Hematopoietic multipotent progenitor cell (in vitro differentiated cells): ENCODE measurements around the gene P3H2. TPM values are rescaled to one million over a fixed set of nuclear protein-coding genes. Genes with fewer than 3 reads are reported as not detected.

Source experiments
- DNase-seq, 3 donors: peaks; one replicate each; pipeline ENCODE4 v3.0.0-alpha.2; 2011 to 2015; ENCODE audit warnings: low read depth in 2 of 3, low spot score in 2 of 3
- total RNA-seq: library from RNA; depleted of rRNA; stranded (reverse); fragments of >200 nt; gene quantifications from one replicate; pipeline ENCODE4 v1.2.3, GENCODE V29; 2012

Gene P3H2
- total RNA-seq, 1 donor = under 0.01 TPM

DNA sequence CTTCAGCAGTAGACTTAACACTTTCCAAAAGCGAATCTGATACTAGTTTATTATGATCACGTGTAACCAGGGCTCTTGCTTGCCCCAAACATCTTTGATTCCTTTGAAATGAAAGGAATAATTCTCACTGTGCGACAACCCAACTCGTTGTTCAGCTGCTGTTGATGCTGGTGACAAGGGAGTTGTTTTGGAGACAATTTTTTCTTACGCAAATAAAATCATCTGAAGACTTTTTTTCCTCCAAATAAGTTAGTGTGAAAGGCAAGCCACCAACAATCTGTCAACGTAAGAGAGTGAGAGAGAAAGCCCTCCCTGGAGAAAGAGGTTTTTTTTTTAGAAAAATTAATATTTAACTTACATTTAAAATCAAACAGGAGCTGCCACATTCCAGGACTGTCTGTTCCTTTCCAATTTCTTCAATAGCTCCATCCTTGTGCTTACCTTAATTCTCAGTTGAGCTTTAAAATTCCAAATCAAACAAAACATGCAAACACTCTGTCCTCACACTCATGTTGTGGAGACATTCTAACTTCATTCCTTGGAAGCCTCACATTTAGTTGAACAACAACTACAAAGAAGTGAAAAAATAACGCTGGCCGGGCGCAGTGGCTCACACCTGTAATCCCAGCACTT, 4.9 kb upstream of the P3H2 start:
- DNase-seq = no peak

DNA sequence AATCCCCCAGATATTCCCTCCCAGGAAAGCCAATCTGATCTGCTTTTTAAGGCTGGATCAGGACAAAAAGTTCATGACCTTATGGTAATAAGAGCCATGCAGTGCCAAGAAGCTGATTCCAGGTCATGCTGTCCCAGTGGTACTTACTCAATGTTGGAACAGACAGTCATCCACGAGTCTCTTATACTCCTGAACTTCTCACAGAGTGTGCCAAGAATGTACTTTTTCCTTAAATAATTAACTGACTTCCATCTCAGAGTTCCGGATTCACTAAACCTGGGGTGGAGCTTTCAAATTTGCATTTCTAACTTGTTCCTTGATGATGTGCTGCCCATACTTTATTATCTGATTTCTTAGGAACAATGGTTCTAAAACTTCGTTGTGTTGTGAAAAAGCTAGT, 3.4 kb upstream of the P3H2 start:
- no peak for DNase-seq

DNA sequence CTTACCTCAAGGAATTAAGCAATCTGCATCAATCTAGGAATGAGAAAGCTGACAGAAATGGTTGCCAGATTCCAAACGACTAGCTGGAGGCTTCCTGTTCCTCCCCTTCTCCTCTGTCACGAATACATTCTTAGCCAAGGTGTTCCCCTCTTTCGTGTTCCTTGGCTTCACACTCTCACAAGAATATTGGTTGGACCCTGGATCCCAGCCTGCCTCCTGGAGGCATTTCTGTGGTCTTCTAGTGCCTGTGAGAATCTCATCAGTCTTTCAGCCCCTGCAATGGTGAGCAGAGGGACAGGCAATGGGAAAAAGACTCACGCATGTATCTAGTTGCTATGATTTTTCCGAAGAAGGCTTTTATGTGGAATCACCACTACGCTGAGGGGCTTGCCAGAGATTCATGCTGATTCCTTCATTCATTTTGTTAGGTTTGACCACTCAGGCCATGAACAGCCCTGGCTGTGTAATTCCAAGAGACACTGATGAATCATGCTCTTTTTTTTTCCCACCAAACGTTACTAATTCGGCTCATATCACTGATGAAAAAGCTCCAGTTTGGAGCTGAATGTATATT, 1.6 kb upstream of the P3H2 start:
- no peak for DNase-seq

DNA sequence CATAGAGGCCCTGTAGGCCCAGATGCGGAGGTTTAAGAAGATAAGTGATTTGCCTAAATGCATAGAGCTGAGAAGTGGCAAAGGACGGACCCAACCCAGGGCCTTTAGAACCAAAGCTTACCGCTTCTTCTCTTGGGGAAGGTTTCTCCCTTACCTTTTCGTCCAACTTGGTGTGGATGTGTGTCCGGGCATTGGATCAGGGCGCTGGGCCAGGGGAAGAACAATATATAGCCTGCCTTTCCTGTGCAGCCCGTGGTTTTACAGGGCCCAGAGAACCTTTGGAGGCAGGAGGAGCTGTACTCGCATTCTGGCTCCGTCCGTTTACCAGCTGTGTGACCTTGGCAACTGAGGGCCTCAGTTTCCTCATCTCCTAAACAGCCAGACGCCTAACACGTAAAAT, 686 bp upstream of the P3H2 start:
- no peak for DNase-seq

DNA sequence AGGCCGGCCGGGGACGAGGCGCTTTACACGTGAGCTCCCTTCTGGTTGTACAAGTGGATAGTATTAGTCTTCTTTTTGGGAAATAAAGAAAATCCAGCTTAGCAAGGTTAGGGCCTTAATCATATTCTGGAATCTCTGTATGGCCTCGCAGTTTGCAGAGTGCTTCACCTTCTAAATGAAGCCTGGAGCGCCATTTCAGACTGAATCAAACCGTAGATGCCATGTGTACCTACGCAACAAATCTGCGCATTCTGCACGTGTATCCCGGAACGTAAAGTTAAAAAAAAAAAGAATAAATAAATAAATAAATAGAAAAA, 322 bp upstream of the P3H2 start:
- no peak for DNase-seq

DNA sequence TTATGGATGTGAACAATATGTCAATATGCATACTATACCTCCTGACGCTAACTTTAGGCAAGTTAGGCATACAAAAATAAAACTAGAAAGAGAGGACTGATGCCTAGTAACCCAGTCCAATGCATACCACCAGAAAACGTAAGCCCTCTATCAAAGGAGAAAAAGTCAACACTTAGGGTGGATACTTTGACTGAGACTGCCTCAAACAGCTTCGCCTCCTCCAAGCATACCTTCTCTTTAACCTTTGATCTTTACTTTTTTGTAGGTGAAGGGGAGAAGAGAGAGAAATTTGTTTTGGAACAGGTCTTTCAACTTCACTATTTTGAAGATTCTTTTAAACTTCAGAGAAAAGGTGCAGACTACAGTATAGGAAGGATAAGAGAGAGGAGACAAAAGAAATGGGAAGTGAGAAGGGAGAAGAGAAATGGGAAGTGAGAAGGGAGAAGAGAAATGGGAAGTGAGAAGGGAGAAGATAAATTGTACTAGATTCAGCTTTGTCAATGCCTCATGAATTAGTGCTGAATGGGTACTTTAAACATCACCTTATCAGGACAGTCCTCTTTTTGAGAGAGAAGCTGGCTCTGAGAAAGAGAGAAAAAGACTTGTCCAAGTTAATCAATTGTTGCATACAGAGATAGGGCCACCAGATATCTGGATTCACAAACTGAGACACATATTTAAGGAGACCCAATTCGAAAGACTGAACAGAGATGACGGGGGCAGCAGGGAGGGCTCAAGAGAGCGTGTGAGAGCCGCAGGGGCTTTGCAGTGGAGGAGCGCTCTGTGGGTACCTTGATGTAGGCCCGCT, 1.0 kb downstream of the P3H2 start:
- no peak for DNase-seq

DNA sequence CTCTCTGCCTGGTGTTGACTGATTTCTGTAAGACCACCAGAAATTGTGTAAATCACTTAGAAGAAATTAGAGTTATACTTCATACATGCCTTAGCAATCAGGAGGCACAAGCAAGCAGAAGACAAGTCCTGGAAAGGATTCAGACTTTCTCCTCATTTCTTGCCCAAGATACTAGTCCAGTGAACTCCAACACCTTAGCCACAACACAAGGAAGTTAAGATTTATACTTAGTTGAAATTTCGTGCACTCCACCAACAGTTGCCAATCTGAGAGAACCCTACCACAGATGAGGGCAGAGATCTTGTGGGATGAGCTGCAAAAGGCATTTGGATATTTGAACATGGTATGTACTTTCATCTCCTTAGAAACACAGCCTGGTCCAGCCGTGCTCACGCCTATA, 2.3 kb downstream of the P3H2 start:
- DNase-seq = no peak

DNA sequence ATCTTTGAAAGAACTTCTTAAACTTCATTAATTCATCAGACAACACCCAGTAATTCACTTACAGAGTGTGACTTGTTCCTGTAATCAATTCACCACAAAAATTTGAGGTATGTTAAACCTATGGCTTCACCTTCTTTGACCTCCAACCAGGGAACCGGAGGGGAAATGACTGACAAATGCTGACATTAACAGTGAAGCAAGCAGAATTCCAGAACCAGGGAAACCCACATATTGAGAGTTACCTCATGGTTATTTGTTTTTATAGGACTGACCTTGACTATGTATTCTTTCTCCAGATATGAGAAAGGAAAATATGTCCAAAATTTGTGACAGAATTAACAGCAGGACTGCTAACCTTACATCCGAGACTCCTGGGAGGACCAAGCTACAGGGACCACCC, 2.7 kb downstream of the P3H2 start:
- DNase-seq = no peak

DNA sequence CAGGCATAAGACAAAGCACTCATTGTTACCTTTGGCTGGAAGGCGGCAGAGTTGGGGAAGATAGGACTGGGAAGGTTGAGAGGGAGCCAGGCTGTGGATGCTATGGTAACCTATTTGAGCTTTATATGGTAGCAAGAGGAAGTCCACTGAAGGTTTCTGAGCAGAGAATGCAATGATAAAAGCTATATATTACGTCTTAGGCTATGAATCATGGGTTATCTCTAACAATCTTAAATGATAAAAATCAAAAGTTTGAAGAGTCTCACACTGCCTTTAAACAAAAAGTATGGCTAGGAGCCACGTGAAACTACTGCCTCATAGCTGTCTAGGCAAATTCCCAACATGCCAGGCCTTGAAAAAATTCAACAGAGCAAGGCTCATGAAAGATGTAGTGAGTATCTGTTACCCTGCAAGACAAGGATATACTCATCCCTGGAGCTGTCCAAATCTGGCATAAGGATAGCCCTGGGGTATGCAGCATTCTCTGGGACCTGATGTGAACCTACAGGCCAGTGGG, 4.1 kb downstream of the P3H2 start:
- no peak for DNase-seq

DNA sequence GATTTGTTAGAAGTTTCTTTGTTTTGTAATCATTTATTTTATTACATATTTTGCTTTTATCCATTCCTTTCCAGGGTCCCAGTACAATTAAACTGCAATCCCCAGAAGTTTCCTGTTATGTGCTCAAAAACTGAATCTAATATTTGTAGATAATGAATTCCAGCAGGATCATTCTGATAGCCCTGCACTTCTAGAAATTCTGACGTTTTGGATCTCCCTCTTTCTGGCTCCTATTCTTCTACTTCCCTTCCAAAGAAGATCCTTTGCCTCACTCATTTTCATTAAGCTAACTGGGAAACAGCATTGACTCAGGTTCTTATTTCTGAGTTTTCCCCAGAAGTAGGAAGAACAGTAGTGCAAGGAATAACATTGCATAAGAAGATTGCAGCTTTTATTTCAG, 9.9 kb downstream of the P3H2 start:
- DNase-seq = no peak

DNA sequence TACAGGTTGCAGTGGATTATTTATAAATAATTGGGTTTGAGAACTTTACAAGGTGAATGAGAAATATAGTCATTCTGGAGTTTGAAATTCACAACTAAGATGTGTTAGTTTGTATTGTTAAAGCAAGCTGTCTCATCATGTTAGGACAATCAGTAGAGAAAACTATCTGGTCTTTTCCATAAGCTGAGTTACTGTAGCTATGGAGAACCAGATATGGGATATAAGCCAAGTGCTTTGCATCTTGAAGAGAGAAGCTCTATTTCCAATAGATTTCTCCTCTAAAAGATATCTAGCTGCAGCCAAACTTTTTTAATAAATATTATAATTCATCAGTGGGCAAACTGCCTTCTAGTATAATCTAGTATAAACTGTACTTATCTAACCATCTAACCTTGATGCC, 11.3 kb downstream of the P3H2 start:
- no peak for DNase-seq

DNA sequence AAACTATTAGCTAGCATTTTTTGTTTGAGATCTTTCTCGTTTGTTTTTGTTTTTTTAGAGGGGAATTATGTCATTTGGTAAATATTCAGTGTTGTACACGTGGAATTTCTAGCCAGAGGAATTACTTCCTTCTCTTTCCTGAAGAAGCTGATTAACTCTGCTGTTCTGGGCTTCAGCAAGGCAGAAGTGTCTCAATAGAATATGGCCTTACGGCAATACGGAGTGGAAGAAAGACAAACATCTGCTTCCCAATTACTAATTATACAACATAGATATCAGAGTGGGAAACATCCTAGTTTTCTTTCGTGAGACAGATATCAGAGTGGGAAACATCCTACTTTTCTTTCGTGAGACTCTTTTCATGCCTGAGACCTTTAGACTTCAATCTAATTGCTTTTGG, 11.9 kb downstream of the P3H2 start:
- DNase-seq = no peak

DNA sequence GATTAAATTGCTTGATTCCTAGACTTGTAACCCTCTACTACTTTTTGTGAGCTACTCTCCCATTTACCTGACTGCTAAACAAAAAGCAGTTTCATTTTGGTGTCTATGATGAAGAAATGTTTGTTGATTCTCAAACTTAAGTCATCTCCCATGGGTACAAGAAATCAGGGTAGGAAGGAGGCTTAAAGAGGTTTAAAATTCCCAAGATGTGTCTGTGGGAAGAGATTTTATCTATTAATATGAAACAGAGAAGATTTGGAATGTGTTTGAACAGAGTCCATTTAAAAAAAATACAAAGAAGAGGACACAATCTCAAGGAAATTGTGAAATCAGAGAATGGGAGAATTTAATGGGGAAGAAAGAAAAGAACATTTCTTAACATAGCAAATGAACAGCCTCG, 14.8 kb downstream of the P3H2 start:
- DNase-seq = no peak

DNA sequence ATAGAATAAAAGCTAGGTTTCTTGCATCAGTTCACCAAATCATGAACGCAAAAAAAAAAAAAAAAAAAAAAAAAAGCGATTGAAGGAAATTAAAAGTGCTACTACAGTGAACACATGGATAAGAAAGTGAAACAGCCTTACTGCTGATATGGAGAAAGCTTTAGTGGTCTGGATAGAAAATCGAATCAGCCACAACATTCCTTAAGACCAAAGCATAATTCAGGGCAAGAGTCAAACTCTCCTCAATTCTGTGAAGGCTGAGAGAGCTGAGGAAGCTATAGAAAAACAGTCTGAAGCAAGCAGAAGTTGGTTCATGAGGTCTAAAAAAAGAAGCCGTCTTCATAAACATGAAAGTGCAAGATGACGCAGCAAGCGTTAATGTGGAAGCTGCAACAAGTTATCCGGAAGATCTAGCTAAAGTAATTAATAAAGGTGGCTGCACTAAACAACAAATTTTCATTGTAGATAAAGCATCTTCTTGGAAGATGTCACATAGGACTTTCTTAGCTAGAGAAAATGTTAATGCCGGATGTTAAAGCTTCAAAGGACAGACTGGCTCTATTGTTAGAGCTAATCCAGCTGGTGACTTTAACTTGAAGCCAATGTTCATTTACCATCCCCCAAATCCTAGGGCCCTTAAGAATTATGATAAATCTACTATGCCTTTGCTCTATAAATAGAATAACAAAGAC, 19.2 kb downstream of the P3H2 start:
- DNase-seq = peak in 2 of 3 donors; percentile 32 to 54

DNA sequence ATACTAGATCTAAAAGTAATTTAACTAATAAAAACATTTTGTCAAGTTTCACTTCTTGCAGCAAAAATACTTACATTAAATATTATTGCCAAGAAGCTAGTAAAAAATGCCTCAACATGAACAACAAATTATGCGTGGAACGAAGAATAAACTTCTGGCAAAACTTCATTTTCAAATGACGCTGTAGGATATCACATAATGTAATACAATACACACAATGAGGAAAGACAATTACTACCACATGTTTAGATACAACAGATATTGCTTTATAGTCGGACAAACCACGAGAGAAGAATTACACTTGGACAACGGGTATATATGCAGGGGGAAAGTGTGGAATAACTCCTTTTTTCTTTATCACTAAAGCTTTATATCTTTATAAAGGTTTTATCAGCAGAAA, 21.6 kb downstream of the P3H2 start:
- DNase-seq = no peak

DNA sequence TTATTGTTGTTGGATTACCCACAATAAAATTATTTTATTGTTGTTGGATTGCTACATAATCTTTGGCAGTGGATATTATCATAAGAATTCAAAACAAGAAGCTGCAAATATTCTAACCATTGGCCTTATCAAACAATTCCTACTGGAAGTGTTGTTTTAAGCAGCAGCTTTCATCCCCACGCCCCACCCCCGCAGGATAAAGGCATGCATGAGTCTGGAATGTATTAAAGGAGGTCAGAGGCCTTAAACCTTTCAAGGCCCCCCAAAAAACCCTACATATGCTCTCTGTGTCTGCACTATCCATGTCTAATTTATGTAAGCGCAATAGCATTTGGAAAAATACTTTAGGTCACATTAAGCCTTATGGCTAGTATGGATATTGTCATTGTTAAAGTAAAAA, 23.1 kb downstream of the P3H2 start:
- DNase-seq = no peak

DNA sequence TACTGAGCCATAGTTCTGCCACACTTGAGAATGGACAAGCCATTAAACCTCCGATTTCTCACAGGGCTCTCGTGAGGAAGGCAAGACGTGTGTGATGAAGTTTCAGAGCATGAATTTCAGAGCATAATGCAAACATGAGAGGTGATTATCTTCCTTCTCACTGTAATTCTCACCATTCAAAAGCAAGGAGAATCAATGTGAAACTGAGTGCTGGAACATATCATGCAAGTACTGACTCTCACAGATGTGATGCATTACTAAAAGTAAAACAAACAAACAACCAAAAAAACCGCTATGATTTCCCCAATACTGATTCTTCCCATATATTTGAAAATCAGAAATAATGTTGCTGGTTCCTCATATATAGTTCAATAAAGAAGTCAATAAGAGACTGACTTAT, 23.7 kb downstream of the P3H2 start:
- DNase-seq = no peak

DNA sequence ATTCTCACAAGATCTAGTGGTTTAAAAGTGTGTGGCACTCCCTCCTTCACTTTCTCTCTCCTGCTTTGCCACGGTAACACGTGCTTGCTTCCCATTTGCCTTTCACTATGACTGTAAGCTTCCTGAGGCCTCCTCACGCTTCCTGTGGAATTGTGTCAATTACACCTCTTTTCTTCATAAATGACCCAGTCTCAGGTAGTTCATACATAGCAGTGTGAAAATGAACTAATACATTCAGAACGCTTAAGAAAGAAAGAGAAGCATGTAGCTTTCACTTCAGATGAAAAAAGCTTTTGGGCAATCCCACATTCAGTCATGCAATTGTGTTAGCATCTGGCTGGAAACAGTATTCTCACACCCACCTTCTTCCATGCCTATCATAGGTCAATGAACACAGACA, 24.4 kb downstream of the P3H2 start:
- DNase-seq = no peak

DNA sequence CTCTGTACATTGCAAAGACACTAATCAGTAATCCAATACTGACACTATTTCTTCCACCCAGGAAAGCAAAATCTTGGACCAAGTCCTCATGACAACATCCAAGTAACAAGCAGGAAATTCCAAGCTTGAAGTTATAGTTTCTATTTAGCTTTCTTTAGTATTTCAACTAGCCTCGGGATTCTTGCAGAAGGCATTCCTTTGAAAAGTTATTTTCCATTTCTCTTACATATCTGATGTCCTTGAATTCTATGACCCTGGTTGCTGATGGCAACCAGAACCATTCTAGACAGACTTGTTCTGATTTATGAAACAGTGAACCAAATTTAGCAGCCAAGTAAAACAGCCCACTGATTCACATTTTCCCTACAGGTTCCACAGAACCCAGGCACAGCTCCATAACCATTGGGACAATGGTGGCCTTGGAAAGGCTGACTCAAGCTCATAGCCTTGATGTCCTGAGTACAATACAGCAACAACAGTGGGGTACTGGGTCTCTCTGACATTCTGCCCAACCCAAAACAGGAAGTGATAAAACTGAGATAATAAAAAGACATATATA, 26.5 kb downstream of the P3H2 start:
- no peak for DNase-seq

DNA sequence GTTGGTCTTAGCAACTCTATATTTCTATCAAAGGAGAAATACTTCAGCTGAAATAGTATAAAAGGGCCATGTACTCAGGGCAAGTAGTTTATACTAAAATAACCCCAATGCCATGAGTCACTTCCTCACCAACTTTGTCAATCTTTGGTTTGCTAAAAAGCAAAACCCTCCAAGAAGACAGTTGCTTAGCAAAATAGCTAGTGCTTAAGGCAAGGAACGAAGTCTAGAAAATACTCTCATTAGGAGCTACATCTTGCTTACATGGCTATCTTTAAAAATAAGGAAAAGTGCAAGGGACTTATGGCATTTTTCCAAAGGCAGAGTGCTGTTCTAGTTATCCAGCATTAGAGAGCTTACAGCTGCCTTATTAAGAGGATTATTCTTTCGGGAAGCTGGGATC, 28.4 kb downstream of the P3H2 start:
- peak in 2 of 3 donors; percentile 48 to 79 for DNase-seq

DNA sequence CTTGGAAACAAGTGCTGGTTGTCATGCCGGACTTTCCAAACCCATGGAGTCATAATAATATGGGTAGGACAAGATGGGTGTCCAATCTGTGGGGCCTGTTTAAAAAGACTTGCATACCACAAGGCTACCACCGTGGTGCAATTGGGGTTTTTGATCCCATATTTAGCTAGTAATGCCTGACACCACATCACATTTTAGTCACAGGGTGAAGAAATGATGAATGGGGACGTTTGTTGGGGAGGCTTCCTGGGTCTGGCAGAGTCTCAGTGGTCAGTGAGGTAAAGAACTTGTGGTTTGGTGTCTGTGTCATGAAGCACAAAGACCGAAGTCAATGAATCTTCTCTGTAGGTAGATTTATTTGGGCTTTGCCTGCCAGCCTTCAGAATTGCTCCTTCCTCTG, 31.0 kb downstream of the P3H2 start:
- DNase-seq = no peak
